Gastroesophageal sphincter (tissue), 4 donors: Measurements from ENCODE around the gene PNMT. TPM values are rescaled to one million over a fixed set of nuclear protein-coding genes. Genes with fewer than 3 reads are reported as not detected.

Experiments used
- ATAC-seq: fragments of 150-250 bp; one replicate; pipeline ENCODE4 v1.9.1; 2016; ENCODE audit warnings: mild to moderate bottlenecking, moderate library complexity
- H3K27ac ChIP-seq, 4 donors: fragments of 200-600 bp; sonication (generic) in 3 of 4; 1 replicate in 3 of 4; 2 replicates in 1 of 4; pipeline ENCODE4 v1.5.1; 2016 to 2019
- H3K27me3 ChIP-seq: fragments of 200-600 bp; sonication (generic); one replicate; pipeline ENCODE4 v1.5.1; 2019
- H3K36me3 ChIP-seq, 2 donors: fragments of 200-600 bp; sonication (generic); one replicate each; pipeline ENCODE4 v1.5.1; 2019; ENCODE audit warnings: control low read depth in 1 of 2
- H3K4me1 ChIP-seq, 3 donors: fragments of 200-600 bp; sonication (generic); 1 replicate in 2 of 3; 2 replicates in 1 of 3; pipeline ENCODE4 v1.5.1; 2016 to 2019; ENCODE audit warnings: control low read depth in 2 of 3
- H3K4me3 ChIP-seq, 2 donors: fragments of 200-600 bp; sonication (generic); one replicate each; pipeline ENCODE4 v1.5.1; 2019; ENCODE audit warnings: mild to moderate bottlenecking in 1 of 2, moderate library complexity in 1 of 2
- H3K9me3 ChIP-seq, 3 donors: fragments of 200-600 bp; sonication (generic); one replicate each; pipeline ENCODE4 v1.5.1; 2017 to 2019; ENCODE audit warnings: control low read depth in 2 of 3
- EP300 ChIP-seq: sonication (generic); formaldehyde crosslinking; IDR thresholded peaks from one replicate; pipeline ENCODE4 v1.6.1; 2017; ENCODE audit warnings: antibody characterized with exemption, mild to moderate bottlenecking
- POLR2A ChIP-seq, 2 donors: fragments of 450-650 bp; IDR thresholded peaks; one replicate each; pipeline ENCODE4 v1.6.1; 2017; ENCODE audit warnings: antibody characterized with exemption in 2 of 2, mild to moderate bottlenecking in 2 of 2, moderate library complexity in 1 of 2
- POLR2AphosphoS5 ChIP-seq: sonication (generic); formaldehyde crosslinking; IDR thresholded peaks from one replicate; pipeline ENCODE4 v1.6.1; 2017; ENCODE audit warnings: antibody characterized with exemption
- WGBS, 2 donors: methylation state at CpG; one replicate each; pipeline ENCODE4 v1.1.5; 2018; ENCODE audit warnings: low coverage in 1 of 2; 5-methylcytosine and 5-hydroxymethylcytosine counted together
- total RNA-seq, 4 donors: library from RNA; depleted of rRNA; stranded (reverse); fragments of >200 nt; gene quantifications; one replicate each; pipeline ENCODE4 v1.1.0, GENCODE V29; 2016
- TF ChIP-seq, protein P1 (sequence below), 4 experiments: fragments of 200-600 bp in 2 of 4; fragments of 450-650 bp in 2 of 4; sonication (generic) in 1 of 4; IDR thresholded peaks; one replicate each; pipeline ENCODE4 v1.5.1; 2017 to 2019; ENCODE audit warnings: antibody characterized with exemption in 4 of 4, mild to moderate bottlenecking in 2 of 4, moderate library complexity in 2 of 4

PNMT gene, protein sequence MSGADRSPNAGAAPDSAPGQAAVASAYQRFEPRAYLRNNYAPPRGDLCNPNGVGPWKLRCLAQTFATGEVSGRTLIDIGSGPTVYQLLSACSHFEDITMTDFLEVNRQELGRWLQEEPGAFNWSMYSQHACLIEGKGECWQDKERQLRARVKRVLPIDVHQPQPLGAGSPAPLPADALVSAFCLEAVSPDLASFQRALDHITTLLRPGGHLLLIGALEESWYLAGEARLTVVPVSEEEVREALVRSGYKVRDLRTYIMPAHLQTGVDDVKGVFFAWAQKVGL
- 10 to 100 TPM in 1 of 4 donors, 1 to 10 TPM in 3; 6.7 to 11.7 (median 7.5) TPM for total RNA-seq

DNA sequence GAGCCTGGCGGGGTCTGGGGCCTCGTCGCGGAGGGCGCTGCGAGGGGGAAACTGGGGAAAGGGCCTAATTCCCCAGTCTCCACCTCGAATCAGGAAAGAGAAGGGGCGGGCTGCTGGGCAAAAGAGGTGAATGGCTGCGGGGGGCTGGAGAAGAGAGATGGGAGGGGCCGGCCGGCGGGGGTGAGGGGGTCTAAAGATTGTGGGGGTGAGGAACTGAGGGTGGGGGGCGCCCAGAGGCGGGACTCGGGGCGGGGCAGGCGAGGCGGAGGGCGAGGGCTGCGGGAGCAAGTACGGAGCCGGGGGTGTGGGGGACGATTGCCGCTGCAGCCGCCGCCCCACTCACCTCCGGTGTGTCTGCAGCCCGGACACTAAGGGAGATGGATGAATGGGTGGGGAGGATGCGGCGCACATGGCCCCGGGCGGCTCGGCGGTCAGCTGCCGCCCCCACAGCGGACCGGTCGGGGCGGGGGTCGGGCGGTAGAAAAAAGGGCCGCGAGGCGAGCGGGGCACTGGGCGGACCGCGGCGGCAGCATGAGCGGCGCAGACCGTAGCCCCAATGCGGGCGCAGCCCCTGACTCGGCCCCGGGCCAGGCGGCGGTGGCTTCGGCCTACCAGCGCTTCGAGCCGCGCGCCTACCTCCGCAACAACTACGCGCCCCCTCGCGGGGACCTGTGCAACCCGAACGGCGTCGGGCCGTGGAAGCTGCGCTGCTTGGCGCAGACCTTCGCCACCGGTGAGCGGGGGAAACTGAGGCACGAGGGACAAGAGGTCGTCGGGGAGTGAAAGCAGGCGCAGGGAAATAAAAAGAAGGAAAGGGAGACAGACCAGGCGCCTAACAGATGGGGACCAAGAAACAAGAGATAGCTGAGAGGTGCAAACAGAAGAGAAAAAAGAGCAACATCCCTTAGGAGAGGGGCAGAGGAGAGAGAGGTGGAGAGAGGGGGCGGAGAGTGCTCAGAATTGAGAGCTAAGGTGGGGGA is at the start of gene PNMT:
PNMT (plus strand) TSS at position 509 of the 980 bp plus-strand sequence; CDS start at position 532, 23 bp downstream.
- peaks cover 0 to under 1% of the 10 kb centered on the region in 2 donors for H3K36me3 ChIP-seq
- WGBS, 2 donors, result 4 to 14% methylated on average over 10 to 22 of the region's 85 CpGs
- peak within 1 kb of the TSS; percentile 20 to 55 for H3K4me3 ChIP-seq
- no peaks in the 10 kb centered on the region for H3K9me3 ChIP-seq
- peak within 1 kb of the TSS in 3 of 4 donors; percentile 54 to 70 (median 61) for H3K27ac ChIP-seq
- ATAC-seq, result peak; percentile 43
- peaks cover 0 to 71% (median 30%) of the 10 kb centered on the region in 3 donors for H3K4me1 ChIP-seq
- H3K27me3 ChIP-seq, result peaks cover 72% of the 10 kb centered on the region
- TF ChIP-seq EP300 (no peak), POLR2A (IDR thresholded peaks at IDR 0.05) (no peak), POLR2AphosphoS5 (no peak)
- TF ChIP-seq, protein P1, sequence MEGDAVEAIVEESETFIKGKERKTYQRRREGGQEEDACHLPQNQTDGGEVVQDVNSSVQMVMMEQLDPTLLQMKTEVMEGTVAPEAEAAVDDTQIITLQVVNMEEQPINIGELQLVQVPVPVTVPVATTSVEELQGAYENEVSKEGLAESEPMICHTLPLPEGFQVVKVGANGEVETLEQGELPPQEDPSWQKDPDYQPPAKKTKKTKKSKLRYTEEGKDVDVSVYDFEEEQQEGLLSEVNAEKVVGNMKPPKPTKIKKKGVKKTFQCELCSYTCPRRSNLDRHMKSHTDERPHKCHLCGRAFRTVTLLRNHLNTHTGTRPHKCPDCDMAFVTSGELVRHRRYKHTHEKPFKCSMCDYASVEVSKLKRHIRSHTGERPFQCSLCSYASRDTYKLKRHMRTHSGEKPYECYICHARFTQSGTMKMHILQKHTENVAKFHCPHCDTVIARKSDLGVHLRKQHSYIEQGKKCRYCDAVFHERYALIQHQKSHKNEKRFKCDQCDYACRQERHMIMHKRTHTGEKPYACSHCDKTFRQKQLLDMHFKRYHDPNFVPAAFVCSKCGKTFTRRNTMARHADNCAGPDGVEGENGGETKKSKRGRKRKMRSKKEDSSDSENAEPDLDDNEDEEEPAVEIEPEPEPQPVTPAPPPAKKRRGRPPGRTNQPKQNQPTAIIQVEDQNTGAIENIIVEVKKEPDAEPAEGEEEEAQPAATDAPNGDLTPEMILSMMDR (IDR thresholded peaks at IDR 0.05), result peak in 3 of 4 experiments; percentile 54 to 74 (median 70)

DNA sequence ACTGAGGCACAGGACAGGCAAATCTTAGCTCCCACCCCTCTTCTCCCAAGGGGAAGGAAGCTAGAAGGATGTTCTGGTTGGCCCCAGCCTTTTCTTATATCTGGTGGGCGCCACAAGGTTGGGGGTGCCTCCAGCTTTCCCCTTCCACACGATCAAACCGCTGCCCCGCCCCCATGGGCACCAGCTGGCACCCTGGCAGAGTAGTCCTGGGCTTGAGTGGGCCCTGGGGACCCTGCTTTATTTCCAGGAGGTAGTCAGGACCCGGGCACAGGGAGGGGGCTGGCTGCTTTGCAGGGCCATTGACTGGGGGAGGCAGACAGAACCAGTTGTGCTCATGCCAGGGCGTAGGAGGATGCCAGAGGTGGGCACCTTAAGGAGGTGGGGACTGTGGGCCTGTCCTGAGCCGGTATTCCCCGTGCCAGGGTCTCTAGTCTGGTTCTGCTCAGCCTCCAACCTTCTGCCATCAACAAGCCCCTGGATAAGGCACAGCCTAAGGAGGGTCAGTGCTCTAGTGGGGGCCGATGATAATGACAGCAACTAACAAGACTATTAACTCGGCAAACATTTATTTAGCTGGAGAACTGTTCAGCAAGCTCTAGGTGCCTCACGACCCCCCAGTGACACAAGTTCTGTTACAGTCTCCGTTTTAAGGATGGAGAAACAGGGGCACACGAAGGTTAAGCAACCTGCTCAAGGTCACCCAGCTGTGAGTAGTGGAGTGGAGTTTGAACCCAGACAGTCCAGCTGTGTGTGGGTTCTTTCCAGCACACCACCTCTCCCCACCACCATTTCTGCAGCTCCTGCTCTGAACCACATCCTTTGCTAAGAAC is 49.1 kb upstream of the PNMT start:
- 59% methylated on average over 5 of the region's 13 CpGs; no CpG with 5 or more reads in 1 of the 2 donors for WGBS, 2 donors
- peaks cover 43% of the 10 kb centered on the region for H3K27me3 ChIP-seq
- H3K36me3 ChIP-seq, result no peaks in the 10 kb centered on the region
- no peaks in the 10 kb centered on the region for H3K9me3 ChIP-seq
- H3K27ac ChIP-seq, result no peak overlapping the region
- TF ChIP-seq, protein P1 (IDR thresholded peaks at IDR 0.05), result no peak
- TF ChIP-seq EP300 (no peak), POLR2AphosphoS5 (no peak), POLR2A (IDR thresholded peaks at IDR 0.05) (no peak)
- no peak overlapping the region for H3K4me3 ChIP-seq
- ATAC-seq, result no peak
- H3K4me1 ChIP-seq, result peaks cover 0 to 38% (median 8%) of the 10 kb centered on the region in 3 donors

DNA sequence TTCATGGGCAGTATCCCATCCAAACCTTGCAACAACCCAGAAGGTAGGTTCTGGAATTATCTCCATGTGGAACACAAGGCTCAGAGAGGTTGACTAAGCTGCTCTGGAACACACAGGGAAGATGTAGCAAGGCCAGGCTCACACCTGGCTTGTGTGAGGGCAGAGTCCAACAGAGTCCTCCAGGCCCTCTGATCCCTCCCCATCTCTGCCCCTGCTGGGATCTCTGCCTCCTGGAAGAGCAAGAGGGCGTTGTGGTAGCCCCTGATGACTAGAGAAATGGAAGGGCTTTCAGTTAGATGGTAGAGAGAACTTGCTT is 48.5 kb upstream of the PNMT start:
- no peak for TF ChIP-seq POLR2AphosphoS5
- TF ChIP-seq, protein P1 (IDR thresholded peaks at IDR 0.05), result no peak
- TF ChIP-seq POLR2A (IDR thresholded peaks at IDR 0.05), result no peak
- TF ChIP-seq EP300, result no peak
- Histone ChIP-seq H3K36me3 (no peaks in the 10 kb centered on the region), H3K27me3 (peaks cover 43% of the 10 kb centered on the region), H3K4me1 (peaks cover 0 to 38% (median 8%) of the 10 kb centered on the region in 3 donors), H3K27ac (no peak overlapping the region), H3K4me3 (no peak overlapping the region), H3K9me3 (no peaks in the 10 kb centered on the region)
- 60% methylated on average over 1 of the region's 1 CpG; no CpG with 5 or more reads in 1 of the 2 donors for WGBS, 2 donors
- no peak for ATAC-seq

DNA sequence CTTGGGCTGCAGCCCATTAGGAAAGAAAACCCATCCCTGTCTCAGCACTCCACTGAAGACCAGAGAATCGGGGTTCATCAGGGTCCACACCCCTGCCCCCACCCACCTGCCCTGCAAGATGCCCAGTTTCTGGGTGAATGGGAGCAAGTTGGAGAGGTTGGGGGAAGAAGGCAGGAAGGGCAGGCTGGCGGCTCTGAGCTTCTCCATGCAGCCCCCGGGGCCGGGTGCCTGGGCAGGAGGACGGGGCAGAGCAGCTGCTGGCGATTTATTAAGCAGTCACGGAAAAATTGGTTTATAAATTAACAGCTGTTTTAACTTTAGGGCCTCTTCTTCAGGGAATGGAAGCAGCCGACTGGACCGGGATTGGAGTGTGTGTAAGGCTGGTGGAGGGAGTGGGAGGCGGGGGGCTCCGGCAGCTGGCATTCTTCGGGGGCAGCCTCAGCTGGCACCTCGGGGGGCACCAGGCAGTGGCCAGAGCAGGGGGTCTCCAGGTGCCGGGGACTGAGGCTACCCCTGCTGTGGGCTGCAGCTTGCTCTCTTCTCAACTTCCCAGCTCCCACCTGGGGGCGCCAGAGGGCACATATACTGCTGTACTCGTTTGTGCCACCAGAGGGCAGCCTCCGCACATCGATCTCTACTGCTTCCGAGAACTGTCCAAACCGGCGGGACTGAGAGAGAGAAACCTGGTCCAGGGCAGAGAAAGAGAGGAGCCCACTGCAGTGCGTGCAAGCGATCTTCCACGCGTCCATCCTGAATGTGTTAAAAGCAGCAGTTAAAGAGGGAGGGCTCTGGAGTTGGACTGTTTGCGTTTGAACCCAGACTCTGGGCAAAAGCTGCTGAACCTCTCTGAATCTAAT is 46.5 kb upstream of the PNMT start:
- TF ChIP-seq POLR2AphosphoS5, result no peak
- TF ChIP-seq, protein P1 (IDR thresholded peaks at IDR 0.05), result peak in 3 of 4 experiments; percentile 98 to 100 (median 100)
- H3K4me3 ChIP-seq, result no peak overlapping the region
- ATAC-seq, result peak; percentile 71
- no peaks in the 10 kb centered on the region for H3K9me3 ChIP-seq
- peaks cover 0 to 45% (median 11%) of the 10 kb centered on the region in 3 donors for H3K4me1 ChIP-seq
- 10 to 16% methylated on average over 10 to 19 of the region's 26 CpGs for WGBS, 2 donors
- no peaks in the 10 kb centered on the region for H3K36me3 ChIP-seq
- no peak overlapping the region for H3K27ac ChIP-seq
- peaks cover 48% of the 10 kb centered on the region for H3K27me3 ChIP-seq
